Measurements from ENCODE around the gene SMYD3. TPM values are rescaled to one million over a fixed set of nuclear protein-coding genes. Genes with fewer than 3 reads are reported as not detected.

The SMYD3 gene
- total and polyA plus RNA-seq, 9 of the 15 experiments (the other 6 are each of a cell fraction or from before 2014, with no cell fraction given): 128 to 440 (median 197) TPM

DNA sequence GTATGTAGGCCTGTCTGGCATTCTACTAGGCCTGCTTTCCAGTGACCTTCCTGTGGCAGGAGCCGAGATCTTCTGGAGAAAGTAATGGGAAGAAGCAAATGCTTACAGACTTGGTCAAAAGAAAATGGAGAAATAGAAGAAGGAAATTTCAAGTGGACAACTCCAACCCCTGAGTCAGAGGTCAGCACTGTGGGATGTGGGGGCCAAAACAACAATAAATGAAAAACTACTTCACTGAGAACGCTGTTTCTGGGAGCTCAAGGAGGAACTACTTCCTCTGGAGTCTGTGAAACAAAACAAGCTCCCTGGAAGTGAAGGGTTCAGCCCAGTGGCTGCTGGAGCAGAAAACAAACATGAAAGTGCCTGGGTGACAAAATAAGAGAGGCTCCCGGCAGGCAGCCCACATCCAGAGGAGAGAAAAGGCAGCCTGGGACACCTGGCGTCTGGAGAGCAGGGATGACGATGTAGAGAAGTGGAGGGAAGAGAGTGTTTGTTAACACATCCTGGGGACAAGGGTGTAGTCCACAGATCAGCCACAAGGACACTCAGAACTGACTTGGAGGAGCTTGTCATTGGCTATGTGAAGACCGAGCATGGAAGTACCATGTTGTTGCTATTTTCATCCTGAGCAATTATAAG is 355.2 kb downstream of the SMYD3 start (continued):
- TF ChIP-seq XRCC5 (IDR thresholded peaks at IDR 0.05; ENCODE audit: low read depth, low read length): no peak
- TF ChIP-seq HSF4 (CRISPR knock-in tag; IDR thresholded peaks at IDR 0.05; ENCODE audit: borderline replicate concordance): no peak; the same call in none of the 2 replicates
- TF ChIP-seq TCF7 (IDR thresholded peaks at IDR 0.05; ENCODE audit: borderline replicate concordance): no peak
- TF ChIP-seq LCOR (CRISPR knock-in tag; IDR thresholded peaks at IDR 0.05): no peak; the same call in 1 of the 2 replicates
- TF ChIP-seq TEAD4 (IDR thresholded peaks at IDR 0.05; ENCODE audit: low read length): peak; percentile 11; the same call in 1 of the 2 replicates
- no peak for TF ChIP-seq TEAD4 (CRISPR knock-in tag; IDR thresholded peaks at IDR 0.05; ENCODE audit: borderline replicate concordance)
- TF ChIP-seq CHCHD3 (CRISPR knock-in tag; IDR thresholded peaks at IDR 0.05): no peak
- TF ChIP-seq SPI1 (IDR thresholded peaks at IDR 0.05; ENCODE audit: borderline replicate concordance, low read depth, low read length): 0 out of 2 replicates have a peak, but pooled peaks have one; percentile 10
- TF ChIP-seq, protein P1, sequence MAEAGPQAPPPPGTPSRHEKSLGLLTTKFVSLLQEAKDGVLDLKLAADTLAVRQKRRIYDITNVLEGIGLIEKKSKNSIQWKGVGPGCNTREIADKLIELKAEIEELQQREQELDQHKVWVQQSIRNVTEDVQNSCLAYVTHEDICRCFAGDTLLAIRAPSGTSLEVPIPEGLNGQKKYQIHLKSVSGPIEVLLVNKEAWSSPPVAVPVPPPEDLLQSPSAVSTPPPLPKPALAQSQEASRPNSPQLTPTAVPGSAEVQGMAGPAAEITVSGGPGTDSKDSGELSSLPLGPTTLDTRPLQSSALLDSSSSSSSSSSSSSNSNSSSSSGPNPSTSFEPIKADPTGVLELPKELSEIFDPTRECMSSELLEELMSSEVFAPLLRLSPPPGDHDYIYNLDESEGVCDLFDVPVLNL (CRISPR knock-in tag; IDR thresholded peaks at IDR 0.05; ENCODE audit: low read depth): no peak
- TF ChIP-seq, protein P2, sequence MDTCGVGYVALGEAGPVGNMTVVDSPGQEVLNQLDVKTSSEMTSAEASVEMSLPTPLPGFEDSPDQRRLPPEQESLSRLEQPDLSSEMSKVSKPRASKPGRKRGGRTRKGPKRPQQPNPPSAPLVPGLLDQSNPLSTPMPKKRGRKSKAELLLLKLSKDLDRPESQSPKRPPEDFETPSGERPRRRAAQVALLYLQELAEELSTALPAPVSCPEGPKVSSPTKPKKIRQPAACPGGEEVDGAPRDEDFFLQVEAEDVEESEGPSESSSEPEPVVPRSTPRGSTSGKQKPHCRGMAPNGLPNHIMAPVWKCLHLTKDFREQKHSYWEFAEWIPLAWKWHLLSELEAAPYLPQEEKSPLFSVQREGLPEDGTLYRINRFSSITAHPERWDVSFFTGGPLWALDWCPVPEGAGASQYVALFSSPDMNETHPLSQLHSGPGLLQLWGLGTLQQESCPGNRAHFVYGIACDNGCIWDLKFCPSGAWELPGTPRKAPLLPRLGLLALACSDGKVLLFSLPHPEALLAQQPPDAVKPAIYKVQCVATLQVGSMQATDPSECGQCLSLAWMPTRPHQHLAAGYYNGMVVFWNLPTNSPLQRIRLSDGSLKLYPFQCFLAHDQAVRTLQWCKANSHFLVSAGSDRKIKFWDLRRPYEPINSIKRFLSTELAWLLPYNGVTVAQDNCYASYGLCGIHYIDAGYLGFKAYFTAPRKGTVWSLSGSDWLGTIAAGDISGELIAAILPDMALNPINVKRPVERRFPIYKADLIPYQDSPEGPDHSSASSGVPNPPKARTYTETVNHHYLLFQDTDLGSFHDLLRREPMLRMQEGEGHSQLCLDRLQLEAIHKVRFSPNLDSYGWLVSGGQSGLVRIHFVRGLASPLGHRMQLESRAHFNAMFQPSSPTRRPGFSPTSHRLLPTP (IDR thresholded peaks at IDR 0.05; ENCODE audit: borderline replicate concordance, extremely low read depth, insufficient read length): no peak
- no peak for TF ChIP-seq LARP7 (IDR thresholded peaks at IDR 0.05)
- TF ChIP-seq TAF9B (IDR thresholded peaks at IDR 0.05; ENCODE audit: partially characterized antibody): no peak
- TF ChIP-seq, protein P3, sequence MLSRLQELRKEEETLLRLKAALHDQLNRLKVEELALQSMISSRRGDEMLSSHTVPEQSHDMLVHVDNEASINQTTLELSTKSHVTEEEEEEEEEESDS (CRISPR knock-in tag; IDR thresholded peaks at IDR 0.05): no peak
- 0 out of 2 replicates have a peak, but pooled peaks have one; percentile 4 for TF ChIP-seq ETV1 (tag; conservative IDR thresholded peaks at IDR 0.05; ENCODE audit: low read depth)
- TF ChIP-seq, protein P4, sequence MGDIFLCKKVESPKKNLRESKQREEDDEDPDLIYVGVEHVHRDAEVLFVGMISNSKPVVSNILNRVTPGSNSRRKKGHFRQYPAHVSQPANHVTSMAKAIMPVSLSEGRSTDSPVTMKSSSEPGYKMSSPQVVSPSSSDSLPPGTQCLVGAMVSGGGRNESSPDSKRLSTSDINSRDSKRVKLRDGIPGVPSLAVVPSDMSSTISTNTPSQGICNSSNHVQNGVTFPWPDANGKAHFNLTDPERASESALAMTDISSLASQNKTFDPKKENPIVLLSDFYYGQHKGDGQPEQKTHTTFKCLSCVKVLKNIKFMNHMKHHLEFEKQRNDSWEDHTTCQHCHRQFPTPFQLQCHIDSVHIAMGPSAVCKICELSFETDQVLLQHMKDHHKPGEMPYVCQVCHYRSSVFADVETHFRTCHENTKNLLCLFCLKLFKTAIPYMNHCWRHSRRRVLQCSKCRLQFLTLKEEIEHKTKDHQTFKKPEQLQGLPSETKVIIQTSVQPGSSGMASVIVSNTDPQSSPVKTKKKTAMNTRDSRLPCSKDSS (IDR thresholded peaks at IDR 0.05; ENCODE audit: low read depth, partially characterized antibody): no peak

Measured in K562 (cell line).